Medulla oblongata (tissue), 1 donor: ENCODE data around the gene NEMP1.
"Not testable (repeated sequence)": the region's sequence is repeated elsewhere in the genome, so short reads cannot be mapped to it uniquely, and the experiment has no call there.

Experiments used
- DNase-seq: peaks from one replicate; pipeline ENCODE4 v3.0.0-alpha.2; 2015; ENCODE audit errors: extremely low spot score

The NEMP1 gene

DNA sequence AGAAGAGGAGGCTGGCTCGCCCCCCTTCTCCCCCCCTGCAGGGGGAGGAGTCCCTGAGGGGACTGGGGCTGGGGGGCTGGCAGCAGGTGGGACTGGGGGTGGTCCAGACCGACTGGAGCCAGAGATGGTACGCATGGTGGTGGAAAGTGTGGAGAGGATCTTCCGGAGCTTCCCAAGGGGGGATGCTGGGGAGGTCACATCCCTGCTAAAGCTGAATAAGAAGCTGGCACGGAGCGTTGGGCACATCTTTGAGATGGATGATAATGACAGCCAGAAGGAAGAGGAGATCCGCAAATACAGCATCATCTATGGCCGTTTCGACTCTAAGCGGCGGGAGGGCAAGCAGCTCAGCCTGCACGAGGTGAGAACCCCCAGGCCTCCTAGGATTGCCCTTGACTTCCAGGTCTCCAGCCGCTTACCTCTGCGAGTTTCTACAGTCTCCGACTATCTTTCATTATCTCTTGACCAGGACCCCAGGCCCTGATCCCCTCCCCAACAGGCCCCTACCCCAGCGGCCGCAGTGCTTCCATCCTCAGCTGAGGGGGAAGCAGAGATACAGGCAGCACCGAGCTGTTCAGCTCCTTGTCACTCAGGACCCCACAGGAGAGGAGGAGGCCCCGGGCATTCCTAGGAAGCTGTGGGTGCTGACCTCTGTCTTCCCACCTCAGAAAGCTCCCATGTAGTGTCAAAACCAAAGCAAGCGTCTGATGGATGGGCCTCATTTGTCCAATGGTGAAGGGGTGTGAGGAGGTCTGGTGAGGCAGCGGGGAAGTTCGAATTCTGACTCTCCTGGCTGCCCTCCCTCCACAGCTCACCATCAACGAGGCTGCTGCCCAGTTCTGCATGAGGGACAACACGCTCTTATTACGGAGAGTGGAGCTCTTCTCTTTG lies 13.3 kb upstream of the NEMP1 start:
- no peak for DNase-seq

DNA sequence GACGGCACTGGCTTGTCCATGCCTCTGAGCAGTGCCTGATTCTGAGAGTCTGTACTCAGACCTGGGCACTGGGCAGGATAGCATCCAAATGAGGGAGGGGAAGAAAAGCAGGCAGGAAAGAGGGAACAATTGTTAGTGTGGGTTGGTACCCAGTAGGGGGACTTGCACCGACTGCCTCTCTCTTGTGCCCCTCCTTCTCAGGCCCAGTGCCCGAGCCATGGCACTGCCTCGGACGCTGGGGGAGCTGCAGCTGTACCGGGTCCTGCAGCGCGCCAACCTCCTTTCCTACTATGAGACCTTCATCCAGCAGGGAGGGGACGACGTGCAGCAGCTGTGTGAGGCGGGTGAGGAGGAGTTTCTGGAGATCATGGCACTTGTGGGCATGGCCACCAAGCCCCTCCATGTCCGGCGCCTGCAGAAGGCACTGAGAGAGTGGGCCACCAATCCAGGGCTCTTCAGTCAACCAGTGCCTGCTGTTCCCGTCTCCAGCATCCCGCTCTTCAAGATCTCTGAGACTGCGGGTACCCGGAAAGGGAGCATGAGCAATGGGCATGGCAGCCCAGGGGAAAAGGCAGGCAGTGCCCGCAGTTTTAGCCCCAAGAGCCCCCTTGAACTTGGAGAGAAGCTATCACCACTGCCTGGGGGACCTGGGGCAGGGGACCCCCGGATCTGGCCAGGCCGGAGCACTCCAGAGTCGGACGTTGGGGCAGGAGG lies 12.5 kb upstream of the NEMP1 start:
- DNase-seq, result peak; percentile 74

DNA sequence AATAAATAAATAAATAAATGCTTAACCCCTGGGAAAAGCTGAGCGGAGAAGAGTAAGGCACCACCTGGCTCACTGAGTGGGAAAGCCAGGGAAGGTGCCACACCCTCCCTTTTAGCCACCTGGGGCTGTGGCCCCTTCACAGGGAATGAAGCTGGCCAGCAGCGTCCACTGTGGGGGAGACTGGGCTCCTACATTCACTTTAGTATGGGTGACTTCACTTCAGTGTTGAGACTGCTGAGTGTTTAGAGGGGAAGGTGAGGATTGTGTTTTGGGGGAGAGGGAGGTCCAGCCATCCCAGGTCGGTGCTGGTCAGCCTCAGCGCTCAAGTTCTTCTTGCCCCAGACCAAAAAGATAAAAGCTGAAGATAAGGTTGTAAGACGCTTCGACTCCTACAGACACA lies 11.9 kb upstream of the NEMP1 start:
- DNase-seq, result no peak

DNA sequence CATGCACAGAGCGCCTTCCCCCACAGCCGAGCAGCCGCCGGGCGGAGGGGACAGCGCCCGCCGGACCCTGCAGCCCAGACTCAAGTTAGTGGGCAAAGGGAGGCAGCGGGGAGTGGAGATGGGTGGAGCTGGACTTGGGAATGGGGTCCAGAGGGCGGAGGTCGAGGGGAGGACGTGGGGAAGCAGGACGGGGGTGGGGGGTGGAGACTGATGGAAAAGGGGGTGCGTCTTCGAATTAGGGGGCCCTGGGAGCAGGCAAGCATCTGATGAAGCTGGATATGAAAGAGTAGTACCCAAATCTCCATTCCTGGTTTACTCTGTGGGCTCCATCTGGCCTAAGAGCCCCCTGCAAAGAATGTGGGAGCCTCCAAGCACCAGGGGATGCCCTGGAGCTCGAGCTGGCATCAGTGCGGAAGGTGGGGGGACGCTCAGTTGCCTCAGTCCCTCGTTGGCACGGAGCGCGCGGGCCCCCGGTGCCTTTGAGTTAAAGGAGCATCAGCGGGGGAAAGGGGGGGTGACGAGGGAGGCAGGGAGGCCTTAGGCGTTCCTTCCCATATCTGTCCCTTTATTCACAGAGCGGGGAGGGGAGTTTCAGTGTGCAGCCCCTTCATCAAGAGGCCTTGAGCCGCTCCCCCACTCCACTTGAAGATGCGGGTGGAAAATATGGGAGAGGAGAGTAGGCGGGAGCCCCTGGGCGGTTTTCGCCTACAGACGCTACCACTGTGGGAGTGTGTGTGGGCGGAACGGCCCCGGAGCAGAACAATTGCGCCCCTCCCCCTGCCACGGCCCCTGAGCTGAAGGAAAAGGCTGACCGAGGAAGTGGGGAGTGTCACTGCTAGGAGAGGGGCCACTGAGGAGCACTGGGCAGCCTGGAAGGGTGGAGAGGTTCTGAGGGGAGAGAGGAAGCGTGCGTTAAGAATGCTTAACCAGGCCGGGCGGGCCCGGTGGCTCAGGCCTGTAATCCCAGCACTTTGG lies 11.0 kb upstream of the NEMP1 start:
- peak; percentile 70 for DNase-seq

DNA sequence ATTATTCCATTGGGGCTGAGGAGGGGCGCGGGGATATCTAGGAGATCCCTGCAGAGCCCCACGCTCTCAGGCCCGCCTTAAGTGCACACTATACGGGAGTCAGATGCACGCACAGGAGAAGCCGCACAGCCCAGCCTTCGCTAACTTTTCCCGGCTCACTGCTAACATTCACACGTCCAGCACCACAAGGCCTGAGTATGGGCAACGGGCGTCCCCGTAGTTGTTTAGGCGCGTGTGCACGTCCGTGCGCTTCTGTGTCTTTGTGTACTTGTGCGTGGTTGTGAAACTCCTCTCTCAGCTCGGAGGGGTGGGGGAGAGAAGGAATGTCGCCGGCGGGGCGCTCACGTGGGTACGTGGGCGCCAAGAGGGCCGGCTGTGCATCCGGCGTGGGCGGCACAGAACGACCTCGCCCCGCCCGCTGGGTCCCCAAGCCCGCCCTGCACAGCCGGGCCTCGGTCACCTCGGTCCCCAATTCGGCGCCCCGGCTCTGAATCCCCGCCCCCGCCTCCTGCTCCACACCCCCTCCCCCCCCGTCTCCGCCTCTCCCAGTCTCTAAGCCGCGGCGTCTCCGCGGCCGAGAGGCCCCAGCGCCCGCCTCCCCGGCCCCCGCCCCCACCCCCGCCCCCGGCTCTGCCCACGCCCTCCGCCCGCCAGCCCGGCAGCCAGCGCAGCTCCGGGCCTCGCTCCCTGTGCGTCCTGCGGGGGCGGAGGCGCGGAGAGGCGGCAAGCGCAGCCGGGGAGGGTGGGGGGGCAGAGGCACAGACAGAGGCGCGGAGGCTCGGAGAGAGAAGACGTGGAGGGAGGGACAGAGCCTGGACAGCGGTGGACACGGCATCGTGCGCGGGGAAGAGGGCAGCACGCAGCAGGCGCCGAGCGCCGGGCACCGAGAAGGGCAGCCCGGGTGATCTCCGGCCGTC lies 10.0 kb upstream of the NEMP1 start, which contains the start of gene NAB2:
TSS of gene NAB2 (plus strand) at position 761 of the 917 bp plus-strand sequence. CDS start 158 bp downstream, outside the sequence.
- peak; percentile 93 for DNase-seq

DNA sequence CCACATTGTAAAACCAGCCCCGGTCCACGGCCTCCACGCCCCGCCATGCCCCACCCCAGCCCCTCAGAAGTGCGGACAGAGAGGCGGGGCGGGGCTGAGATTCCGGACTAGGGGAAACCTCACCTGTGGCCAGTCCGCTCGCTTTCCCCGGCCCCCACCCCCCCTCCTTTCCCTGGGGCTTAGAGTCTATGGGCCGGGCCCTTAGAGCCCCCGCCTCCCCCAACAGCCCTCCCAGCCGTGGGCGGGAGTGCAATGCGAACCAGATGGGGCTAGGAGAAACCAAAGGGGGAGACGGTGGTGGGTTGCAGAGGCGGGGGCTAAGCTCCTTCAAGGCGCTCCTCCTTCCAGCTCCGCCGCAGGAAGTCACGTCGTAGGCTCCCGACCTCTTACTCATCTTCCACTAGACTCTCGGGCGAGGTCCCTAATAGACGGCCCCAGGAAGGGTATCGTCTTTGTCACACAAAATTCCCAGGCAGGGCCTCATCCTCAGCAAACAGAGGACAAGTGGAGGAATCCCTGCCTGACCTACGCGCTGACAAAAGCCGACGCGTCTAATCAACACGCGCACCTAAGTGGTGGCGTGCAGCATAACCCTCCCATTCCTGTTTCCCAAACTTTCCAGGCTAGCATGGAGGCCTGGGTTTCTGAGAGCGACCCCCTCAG lies 9.2 kb upstream of the NEMP1 start:
- DNase-seq, result peak; percentile 66

DNA sequence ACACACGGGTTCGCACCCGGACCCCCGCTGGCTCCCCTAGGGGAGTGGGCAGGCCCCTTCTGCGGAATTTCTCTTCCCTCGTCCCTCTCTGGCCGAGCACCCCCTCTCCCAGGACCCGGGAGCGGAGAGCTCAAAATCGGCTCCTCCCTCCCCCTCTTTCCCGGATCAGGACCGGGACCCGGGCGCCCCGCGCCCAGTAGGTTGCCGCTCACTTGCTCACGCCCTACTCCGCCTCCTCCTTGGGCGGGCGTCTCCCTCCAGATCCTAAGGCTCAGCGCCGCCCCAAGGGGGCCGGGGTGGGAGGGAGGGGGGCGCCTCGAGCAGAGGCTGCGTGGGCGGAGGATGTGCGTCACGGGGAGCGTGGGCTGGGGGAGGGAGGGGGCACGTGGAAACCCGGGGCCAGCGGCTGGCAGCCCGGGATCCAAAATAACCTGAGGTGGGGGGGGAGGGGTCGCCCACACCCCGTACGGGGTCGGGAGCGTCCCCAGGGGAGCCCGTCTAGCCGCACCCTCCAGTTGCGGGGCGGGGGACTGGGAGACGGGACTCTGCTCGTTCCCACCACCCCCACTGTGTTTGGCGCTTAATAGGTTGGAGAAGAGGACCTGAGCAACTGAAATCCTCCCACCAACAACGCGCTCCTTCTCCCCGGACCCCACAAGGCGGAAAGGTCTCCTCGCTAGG lies 8.6 kb upstream of the NEMP1 start:
- peak; percentile 83 for DNase-seq

DNA sequence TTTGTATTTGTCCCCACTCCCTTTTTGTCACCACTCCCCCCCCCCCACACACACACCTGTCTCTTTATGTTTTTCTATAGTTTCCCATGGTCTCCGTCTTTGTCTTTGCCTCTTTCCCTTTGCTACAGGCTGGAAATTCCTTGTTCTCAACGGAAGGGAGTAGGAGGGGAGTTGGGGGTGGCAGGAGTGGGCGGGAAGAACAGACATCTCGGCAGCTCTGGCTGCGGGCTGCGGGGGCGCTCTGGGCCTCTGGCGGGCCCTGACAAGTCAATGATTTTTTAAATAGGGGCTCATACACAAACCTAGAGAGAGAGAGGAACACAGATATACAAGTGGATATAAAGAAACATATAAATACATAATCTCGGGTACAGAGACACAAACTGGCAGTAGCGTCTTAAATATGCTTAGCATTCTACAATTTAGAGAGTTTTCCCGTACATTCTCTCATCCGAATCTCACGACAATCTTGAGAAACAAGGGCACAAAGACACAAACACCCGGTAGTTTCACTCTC lies 8.0 kb upstream of the NEMP1 start:
- DNase-seq, result peak; percentile 65

DNA sequence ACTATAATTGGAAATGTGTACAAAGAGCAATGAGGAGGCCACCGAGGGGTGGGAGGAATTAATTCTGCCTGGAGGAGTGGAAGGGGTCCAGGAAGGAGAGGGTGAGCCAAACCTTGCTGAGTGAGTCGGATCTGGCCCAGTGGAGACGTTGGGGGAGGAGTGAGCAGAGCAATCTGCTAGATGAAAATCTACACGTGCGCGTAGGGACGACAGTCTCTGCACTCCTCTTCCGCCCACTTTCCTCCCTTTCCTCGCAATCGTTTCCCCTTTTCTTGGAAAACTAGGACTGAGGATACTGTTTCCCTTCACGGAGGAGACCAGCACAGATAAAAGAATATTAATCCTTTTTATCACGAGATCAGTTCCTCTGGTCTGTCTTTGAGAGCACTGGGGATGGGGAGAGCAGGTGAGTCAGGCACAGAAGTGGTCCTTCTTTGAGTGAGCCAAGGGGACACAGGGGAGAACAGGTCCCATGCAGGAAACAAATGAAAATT lies 7.5 kb upstream of the NEMP1 start:
- DNase-seq, result peak; percentile 30

DNA sequence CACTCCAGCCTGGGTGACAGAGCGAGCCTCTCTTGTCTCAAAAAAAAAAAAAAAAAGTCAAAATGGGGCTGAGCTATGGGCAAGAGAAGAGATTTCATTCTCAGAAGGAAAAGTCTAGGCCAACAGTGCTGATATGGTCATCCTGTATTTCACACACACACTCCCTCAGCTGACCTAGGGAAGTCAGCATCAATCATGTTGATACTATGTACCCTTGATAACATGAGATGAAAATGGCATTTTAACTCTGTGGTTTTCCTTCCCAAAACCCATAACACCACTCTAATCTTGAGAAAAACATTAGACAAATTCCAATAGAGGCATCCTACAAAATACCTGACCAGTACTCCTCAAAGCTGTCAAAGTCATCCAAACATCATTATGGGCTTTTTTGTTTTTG lies 2.3 kb upstream of the NEMP1 start:
- no peak for DNase-seq

DNA sequence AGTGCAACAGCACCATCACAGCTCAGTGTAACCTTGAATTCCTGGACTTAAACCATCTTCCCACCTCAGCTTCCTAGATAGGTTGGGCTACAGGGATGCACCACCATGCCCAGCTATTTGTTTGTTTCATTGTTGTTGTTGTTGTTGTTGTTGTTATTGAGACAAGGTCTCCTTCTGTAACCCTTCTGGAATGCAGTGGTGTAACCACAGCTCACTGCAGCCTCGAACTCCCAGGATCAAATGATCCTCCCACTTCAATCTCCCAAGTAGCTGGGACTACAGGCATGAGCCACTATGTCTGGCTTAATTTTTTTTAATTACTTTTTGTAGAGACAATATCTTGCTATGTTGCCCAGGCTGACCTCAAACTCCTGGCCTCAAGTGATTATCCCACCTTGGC lies 1.2 kb upstream of the NEMP1 start:
- DNase-seq, result no peak

DNA sequence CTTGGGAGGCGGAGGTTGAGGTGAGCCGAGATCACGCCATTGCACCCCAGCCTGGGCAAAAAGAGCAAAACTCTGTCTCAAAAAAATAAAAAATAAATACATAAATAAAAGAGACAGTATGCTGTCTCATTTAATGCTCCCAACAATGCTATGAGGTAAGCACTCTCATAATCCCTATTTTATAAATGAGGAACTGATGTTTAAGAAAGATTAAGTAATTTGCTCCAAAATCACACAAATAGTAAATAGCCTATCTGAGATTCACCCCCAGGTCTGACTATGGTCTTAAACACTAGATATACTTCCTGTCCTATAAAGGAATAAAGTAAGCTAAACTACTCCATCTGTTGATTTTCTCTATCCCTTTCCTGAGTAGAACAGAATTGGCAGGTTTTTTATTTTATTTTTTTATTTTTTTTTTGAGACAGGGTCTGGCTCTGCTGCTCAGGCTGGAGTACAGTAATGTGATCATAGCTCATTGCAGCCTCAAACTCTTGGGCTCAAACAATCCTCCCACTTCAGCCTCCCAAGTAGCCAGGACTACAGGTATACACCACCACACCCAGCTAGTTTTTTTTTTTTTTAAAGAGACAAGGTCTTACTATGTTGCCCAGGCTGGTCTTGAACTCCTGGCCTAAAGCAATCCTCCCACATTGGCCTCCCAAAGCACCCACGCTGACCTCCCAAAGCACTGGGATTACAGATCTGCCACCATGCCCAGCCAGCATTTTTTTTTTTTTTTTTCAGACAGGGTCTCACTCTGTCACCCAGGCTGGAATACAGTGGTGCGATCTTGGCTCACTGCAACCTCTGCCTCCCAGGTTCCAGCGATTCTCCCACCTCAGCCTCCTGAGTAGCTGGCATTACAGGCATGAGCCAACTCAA lies 4.8 kb downstream of the NEMP1 start:
- not testable (repeated sequence) for DNase-seq

DNA sequence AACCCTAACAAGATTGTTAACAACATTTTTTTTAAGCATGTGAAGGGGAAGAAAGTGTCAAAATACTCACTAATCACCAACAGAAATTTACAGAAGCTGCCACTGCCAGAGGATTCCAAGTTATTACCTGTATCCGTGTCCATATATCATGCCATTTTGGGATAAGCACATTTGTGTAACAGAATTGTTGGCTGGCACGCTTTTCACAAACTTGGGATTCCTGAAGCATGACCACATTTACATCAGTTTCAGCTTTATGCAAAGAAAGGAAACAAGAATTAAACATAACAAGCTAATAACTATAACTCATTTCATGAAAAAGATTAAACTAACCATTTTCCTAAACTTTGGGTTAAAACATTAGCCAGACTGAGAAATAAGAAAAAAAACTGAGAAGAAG lies 5.9 kb downstream of the NEMP1 start:
- DNase-seq, result no peak

DNA sequence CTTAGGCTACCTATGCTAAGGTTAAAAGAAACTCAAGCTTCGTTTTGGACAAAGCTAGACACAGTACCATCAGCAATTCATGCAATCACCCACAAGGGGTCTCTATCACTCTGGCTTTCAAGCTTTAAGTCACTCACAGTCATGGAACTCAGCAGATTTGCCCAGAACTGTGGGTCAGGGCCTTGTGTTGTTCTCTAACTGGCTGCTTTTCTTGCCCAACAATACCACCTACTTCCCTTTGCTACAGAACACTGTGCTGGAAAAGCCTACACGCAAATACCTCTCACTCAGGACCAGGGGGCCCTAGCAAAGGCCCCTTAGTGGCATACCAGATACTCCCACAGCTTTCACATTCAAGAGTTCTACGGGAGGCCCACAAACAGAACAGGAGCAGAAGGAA lies 9.1 kb downstream of the NEMP1 start:
- peak; percentile 96 for DNase-seq

DNA sequence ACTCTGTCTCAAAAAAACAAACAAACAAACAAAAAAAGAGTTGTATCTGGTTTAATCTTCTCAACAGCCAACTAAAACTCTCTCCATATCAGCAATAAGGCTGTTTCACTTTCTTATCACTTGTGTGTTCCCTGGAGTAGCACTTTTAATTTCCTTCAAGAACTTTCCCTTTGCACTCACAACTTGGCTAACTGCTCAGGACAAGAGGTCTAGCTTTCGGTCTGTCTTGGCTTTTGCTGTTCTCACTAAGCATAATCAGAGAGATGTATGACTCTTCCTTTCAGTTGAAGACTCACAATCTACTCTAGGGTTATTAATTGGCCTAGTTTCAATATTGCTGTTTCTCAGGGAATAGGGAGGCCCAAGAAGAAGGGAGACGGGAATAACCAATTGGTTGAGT lies 12.3 kb downstream of the NEMP1 start:
- DNase-seq, result no peak

DNA sequence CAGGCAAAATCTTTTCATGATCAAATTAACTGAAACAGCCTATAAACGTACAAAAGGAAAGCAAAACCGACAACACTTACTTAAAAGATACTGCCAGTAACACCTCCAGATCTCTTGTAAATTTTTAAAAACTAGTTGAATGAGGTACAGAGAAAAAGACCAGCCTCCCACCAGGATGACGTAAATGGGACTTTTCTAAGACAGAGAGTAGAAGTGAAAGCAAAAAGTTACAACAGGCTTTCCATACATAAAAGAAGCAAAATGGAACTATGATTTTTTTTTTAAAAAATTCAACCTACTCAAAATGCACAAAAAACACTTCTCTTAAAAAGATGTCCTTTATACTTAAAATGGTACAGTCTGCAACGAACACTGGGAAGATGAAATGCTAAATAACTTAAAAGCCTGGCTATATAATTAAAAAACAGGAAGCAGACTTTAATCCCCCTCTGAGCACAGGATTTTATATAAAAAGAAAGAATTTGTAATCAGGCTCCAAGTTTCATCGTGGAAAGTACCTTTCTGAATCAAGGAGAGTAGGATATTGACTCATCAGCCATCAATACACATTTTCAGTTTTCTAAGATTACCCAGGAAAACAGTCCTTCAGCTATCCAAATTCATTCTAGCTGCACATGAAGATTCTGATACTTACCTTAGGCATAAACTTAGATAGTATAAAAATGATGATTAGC lies 14.5 kb downstream of the NEMP1 start:
- DNase-seq, result peak; percentile 56

DNA sequence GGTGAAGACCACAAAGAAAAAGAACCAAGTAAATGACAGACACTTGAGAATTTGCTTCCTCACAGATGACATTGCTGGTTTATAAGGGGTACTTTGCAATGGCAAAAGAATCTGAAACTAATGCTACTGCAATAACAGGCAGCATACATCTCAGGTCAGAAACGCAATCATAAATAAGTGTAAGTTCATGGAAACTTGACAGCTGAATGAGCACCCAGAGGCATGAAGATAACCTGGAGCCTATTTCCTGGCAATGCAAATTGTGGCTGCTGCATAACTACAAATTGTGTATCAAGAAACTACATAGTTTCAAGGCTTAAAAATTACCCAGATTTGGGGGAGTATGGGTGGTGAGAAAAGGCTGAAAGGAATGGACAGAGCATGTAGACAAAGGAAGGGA lies 20.1 kb downstream of the NEMP1 start:
- DNase-seq, result no peak
